Measurements from ENCODE around the gene C6orf132. TPM values are rescaled to one million over a fixed set of nuclear protein-coding genes. Genes with fewer than 3 reads are reported as not detected.

C6orf132 gene
- total and polyA plus RNA-seq, 2 of the 8 experiments (the other 6 are each of a cell fraction or from before 2014, with no cell fraction given) = 31.5 to 64.0 TPM

DNA sequence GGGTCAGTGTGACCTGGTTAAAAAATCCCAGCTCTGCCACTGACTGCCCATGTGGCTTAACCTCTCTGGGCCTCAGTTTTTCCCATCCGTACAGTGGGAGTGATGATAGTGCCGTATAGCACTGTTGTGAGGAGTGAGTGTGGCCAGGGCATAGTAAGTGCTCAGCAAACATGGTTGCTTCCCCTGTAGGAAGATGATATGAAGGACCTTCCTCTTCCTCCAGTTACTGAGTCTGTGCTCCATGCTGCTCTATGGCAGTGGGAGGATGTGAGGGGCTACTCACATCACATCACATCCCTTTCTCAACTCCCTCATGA is 13.1 kb downstream of the C6orf132 start:
- WGBS, 2 experiments (ENCODE audit: extremely low coverage in 1 of 2, insufficient coverage in 1 of 2, insufficient read length in 1 of 2, insufficient replicate concordance in 2 of 2, low coverage in 1 of 2, low lambda C conversion rate in 2 of 2, missing lambda C conversion rate in 1 of 2) = 78% methylated on average over 2 of the region's 2 CpGs; no CpG with 5 or more reads in 1 of the 2 experiments
- Histone ChIP-seq H3K4ac (replicated peaks; ENCODE audit: insufficient read length, low read depth, low read length) (no peak overlapping the region), H2BK15ac (ENCODE audit: low read length) (no peak overlapping the region), H2AK5ac (ENCODE audit: low read depth, low read length) (no peak overlapping the region), H4K8ac (ENCODE audit: extremely low read depth, insufficient read depth, low read length) (no peak overlapping the region; the same call in 1 of the 2 replicates), H2BK20ac (ENCODE audit: low read length) (no peak overlapping the region), H3K23me2 (ENCODE audit: low read depth, low read length) (no peaks in the 10 kb centered on the region; the same call in 1 of the 2 replicates), H2BK5ac (ENCODE audit: low read depth, low read length) (no peak overlapping the region), H3K56ac (replicated peaks; ENCODE audit: insufficient read length, low read depth, low read length) (no peak overlapping the region), H3K79me1 (ENCODE audit: low read depth, low read length) (peaks cover 19% of the 10 kb centered on the region), H2BK120ac (replicated peaks; ENCODE audit: low read depth, low read length) (no peak overlapping the region), H4K20me1 (replicated peaks in 1 of 2; ENCODE audit: control insufficient read depth in 1 of 2, insufficient read depth in 2 of 2, low read length in 2 of 2) (peaks cover 10 to 25% of the 10 kb centered on the region in 2 experiments), H2BK12ac (ENCODE audit: low read depth, low read length) (no peak overlapping the region), H3K18ac (ENCODE audit: extremely low read depth, low read length) (no peak overlapping the region), H4K5ac (ENCODE audit: insufficient read length, low read depth, low read length) (no peak overlapping the region), H3K4me3 (ENCODE audit: extremely low read depth in 1 of 4, insufficient read depth in 2 of 4, low read depth in 3 of 4, low read length in 4 of 4) (no peak overlapping the region), H3K27me3 (replicated peaks in 1 of 4; ENCODE audit: control insufficient read depth in 3 of 4, extremely low read depth in 1 of 4, insufficient read depth in 3 of 4, low read length in 3 of 4) (no peaks in the 10 kb centered on the region), H3K9ac (replicated peaks in 1 of 4; ENCODE audit: extremely low read depth in 1 of 4, low read depth in 3 of 4, low read length in 3 of 4) (no peak overlapping the region), H4K91ac (replicated peaks; ENCODE audit: insufficient read length, low read length) (no peak overlapping the region), H3K14ac (ENCODE audit: insufficient read length) (no peak overlapping the region), H2AFZ (ENCODE audit: low read length) (no peak overlapping the region), H3K79me2 (ENCODE audit: control insufficient read depth in 1 of 2, insufficient read depth in 2 of 2, low read length in 2 of 2) (peaks cover 4 to 51% of the 10 kb centered on the region in 2 experiments; a peak in 3 of 4 replicates), H3K27ac (ENCODE audit: low read depth, low read length) (0 out of 2 replicates have a peak overlapping the region, but pooled peaks have one; percentile 3), H3K9me3 (ENCODE audit: insufficient read depth in 2 of 2, low read depth in 1 of 2, low read length in 1 of 2) (no peaks in the 10 kb centered on the region), H3K23ac (ENCODE audit: insufficient read length) (no peak overlapping the region), H3K4me1 (replicated peaks in 1 of 4; ENCODE audit: control insufficient read depth in 3 of 4, insufficient read depth in 4 of 4, low read length in 3 of 4) (peaks cover 4 to 14% (median 7%) of the 10 kb centered on the region in 4 experiments), H3K4me2 (ENCODE audit: insufficient read depth in 1 of 2, low read depth in 2 of 2, low read length in 2 of 2) (no peak overlapping the region), H3K36me3 (ENCODE audit: control insufficient read depth in 2 of 4, insufficient read depth in 4 of 4, low read length in 3 of 4) (peaks cover 23 to 55% (median 41%) of the 10 kb centered on the region in 4 experiments)
- FAIRE-seq (no peak), DNase-seq (ENCODE audit: low read depth in 1 of 2, low spot score in 2 of 2) (no peak)
- POLR2A ChIA-PET (ENCODE audit: partially characterized antibody) = interaction anchor here (1.4 to 5.6 kb wide), 2 partner anchors 11 to 46 kb away, joined by 3 to 41 read pairs; partner anchors contain the start of gene C6orf132
- CTCF ChIA-PET (ENCODE audit: partially characterized antibody) = interaction anchor here (1.0 to 5.2 kb wide), 8 partner anchors 8 to 85 kb away, joined by 3 to 30 read pairs (median 6); no protein-coding TSS in a partner anchor
- TF ChIP-seq ATF2 (IDR thresholded peaks at IDR 0.05; ENCODE audit: low read length) = no peak
- no peak for TF ChIP-seq SRF (IDR thresholded peaks at IDR 0.05; ENCODE audit: low read depth, low read length)
- no peak for TF ChIP-seq SP1 (IDR thresholded peaks at IDR 0.05; ENCODE audit: low read depth, low read length)
- TF ChIP-seq FOSL1 (IDR thresholded peaks at IDR 0.05; ENCODE audit: insufficient read depth, low read depth, low read length) = no peak
- TF ChIP-seq MAFK (IDR thresholded peaks at IDR 0.05; ENCODE audit: low read depth, low read length) = no peak
- no peak for TF ChIP-seq EP300 (IDR thresholded peaks at IDR 0.05; ENCODE audit: borderline replicate concordance in 1 of 2, low read depth in 2 of 2, low read length in 2 of 2)
- no peak for TF ChIP-seq RNF2 (IDR thresholded peaks at IDR 0.05; ENCODE audit: borderline replicate concordance, low read depth, low read length, missing control alignments, poor library complexity, severe bottlenecking)
- no peak for TF ChIP-seq EZH2 (IDR thresholded peaks at IDR 0.05; ENCODE audit: low read depth, low read length, severe bottlenecking)
- no peak for TF ChIP-seq RAD21 (IDR thresholded peaks at IDR 0.05 in 1 of 2, conservative IDR thresholded peaks at IDR 0.05 in 1 of 2; ENCODE audit: low read depth in 2 of 2, low read length in 2 of 2)

Data from H1 (cell line).